GM12878 (cell line): ENCODE measurements around the gene SPINK8. TPM values are rescaled to one million over a fixed set of nuclear protein-coding genes. Genes with fewer than 3 reads are reported as not detected.
A peak's percentile ranks its signal among the peaks of the same experiment; 100 is the strongest.

ENCODE experiments used
- BHLHE40 ChIP-seq, 2 experiments: fragments of 450-650 bp in 1 of 2; IDR thresholded peaks; 2 replicates each; pipeline ENCODE4 v1.6.1; 2011 to 2017; ENCODE audit warnings: low read depth in 2 of 2, borderline replicate concordance in 1 of 2, improper control_type of control experiment in 1 of 2, low read length in 1 of 2, mild to moderate bottlenecking in 1 of 2
- BRCA1 ChIP-seq: IDR thresholded peaks from 2 replicates; pipeline ENCODE4 v1.6.1; 2011; ENCODE audit warnings: low read depth, low read length, improper control_type of control experiment
- E2F4 ChIP-seq: IDR thresholded peaks from 2 replicates; pipeline ENCODE4 v1.6.1; 2012; ENCODE audit warnings: low read depth, low read length, improper control_type of control experiment
- ELK1 ChIP-seq: IDR thresholded peaks from 2 replicates; pipeline ENCODE4 v1.6.1; 2012; ENCODE audit warnings: low read depth, low read length, improper control_type of control experiment
- FOS ChIP-seq: IDR thresholded peaks from 3 replicates; pipeline ENCODE4 v1.6.1; 2011; ENCODE audit warnings: borderline replicate concordance; ENCODE audit not compliant: insufficient read length; ENCODE audit errors: extremely low read depth
- IKZF1 ChIP-seq: fragments of 450-650 bp; conservative IDR thresholded peaks from 2 replicates; pipeline ENCODE4 v1.6.1; 2017; ENCODE audit warnings: antibody characterized with exemption, mild to moderate bottlenecking
- IKZF2 ChIP-seq, 2 experiments: fragments of 450-650 bp; IDR thresholded peaks; 2 replicates each; pipeline ENCODE4 v1.6.1; 2017; ENCODE audit warnings: mild to moderate bottlenecking in 2 of 2, moderate library complexity in 2 of 2
- NKRF ChIP-seq: fragments of 450-650 bp; conservative IDR thresholded peaks from 2 replicates; pipeline ENCODE4 v1.6.1; 2017; ENCODE audit warnings: mild to moderate bottlenecking, moderate library complexity
- NR2C2 ChIP-seq: IDR thresholded peaks from 2 replicates; pipeline ENCODE4 v1.6.1; 2011; ENCODE audit warnings: borderline replicate concordance, low read depth; ENCODE audit not compliant: control insufficient read depth, insufficient read length
- POLR2A ChIP-seq: IDR thresholded peaks from 2 replicates; pipeline ENCODE4 v1.6.1; 2011; ENCODE audit warnings: low read depth, mild to moderate bottlenecking, low read length
- POU2F2 ChIP-seq: IDR thresholded peaks from 3 replicates; pipeline ENCODE4 v1.6.1; 2011; ENCODE audit warnings: low read depth, mild to moderate bottlenecking, low read length, borderline replicate concordance
- RCOR1 ChIP-seq: conservative IDR thresholded peaks from 2 replicates; pipeline ENCODE4 v1.6.1; 2012; ENCODE audit warnings: low read depth, low read length, improper control_type of control experiment
- RFX5 ChIP-seq: IDR thresholded peaks from 2 replicates; pipeline ENCODE4 v1.6.1; 2011; ENCODE audit warnings: low read depth, low read length, improper control_type of control experiment
- SMAD5 ChIP-seq: IDR thresholded peaks from 2 replicates; pipeline ENCODE4 v1.6.1; 2016; ENCODE audit warnings: antibody characterized with exemption, low read depth
- SUZ12 ChIP-seq: fragments of 200-600 bp; sonication (generic); IDR thresholded peaks from one replicate; pipeline ENCODE4 v1.6.1; 2018; ENCODE audit warnings: antibody characterized with exemption, mild to moderate bottlenecking; ENCODE audit not compliant: unreplicated experiment
- ZNF274 ChIP-seq: IDR thresholded peaks from one replicate; pipeline ENCODE4 v1.8.0; 2011; ENCODE audit not compliant: insufficient read length, insufficient read depth
- ZSCAN29 ChIP-seq: fragments of 450-650 bp; IDR thresholded peaks from 2 replicates; pipeline ENCODE4 v1.6.1; 2017; ENCODE audit warnings: mild to moderate bottlenecking, moderate library complexity
- polyA plus RNA-seq, 11 experiments: library from polyadenylated mRNA; depleted of rRNA in 4 of 11; unstranded in 6 of 11; stranded (reverse) in 5 of 11; fragments of >200 nt; fragmentation: Nextera tagmentation in 4 of 11; fragmentation: Illumina TruSeq in 1 of 11; extraction: Ambion mirVana in 4 of 11; extraction: Trizol in 1 of 11; gene quantifications; 1 replicate in 1 of 11; 2 replicates in 10 of 11; pipeline versions ENCODE4 v1.2.1 to v1.2.3, GENCODE V29; 2011 to 2016; ENCODE audit warnings: inconsistent platforms in 2 of 11, missing spikeins in 2 of 11, low read depth in 1 of 11
- total RNA-seq, 4 experiments: library from RNA; depleted of rRNA in 3 of 4; stranded (reverse); fragments of >200 nt in 3 of 4; fragmentation: Illumina TruSeq in 1 of 4; extraction: Trizol in 1 of 4; gene quantifications; 2 replicates each; pipeline versions ENCODE4 v1.2.1 to v1.2.3, GENCODE V29; 2013 to 2021
- TF ChIP-seq, protein P1 (sequence below): fragments of 450-650 bp; IDR thresholded peaks from 2 replicates; pipeline ENCODE4 v1.6.1; 2018; ENCODE audit warnings: borderline replicate concordance, mild to moderate bottlenecking; ENCODE audit not compliant: partially characterized antibody
- TF ChIP-seq, protein P2 (sequence below): IDR thresholded peaks from 2 replicates; pipeline ENCODE4 v1.6.1; 2011; ENCODE audit warnings: mild to moderate bottlenecking, low read depth, low read length, moderate library complexity; ENCODE audit not compliant: insufficient replicate concordance
- TF ChIP-seq, protein P3 (sequence below): IDR thresholded peaks from 2 replicates; pipeline ENCODE4 v1.6.1; 2011; ENCODE audit warnings: low read depth, low read length, improper control_type of control experiment, borderline replicate concordance

The SPINK8 gene
- total and polyA plus RNA-seq, 10 of the 15 experiments (the other 5 are each of a cell fraction or from before 2014, with no cell fraction given) = not detected

DNA sequence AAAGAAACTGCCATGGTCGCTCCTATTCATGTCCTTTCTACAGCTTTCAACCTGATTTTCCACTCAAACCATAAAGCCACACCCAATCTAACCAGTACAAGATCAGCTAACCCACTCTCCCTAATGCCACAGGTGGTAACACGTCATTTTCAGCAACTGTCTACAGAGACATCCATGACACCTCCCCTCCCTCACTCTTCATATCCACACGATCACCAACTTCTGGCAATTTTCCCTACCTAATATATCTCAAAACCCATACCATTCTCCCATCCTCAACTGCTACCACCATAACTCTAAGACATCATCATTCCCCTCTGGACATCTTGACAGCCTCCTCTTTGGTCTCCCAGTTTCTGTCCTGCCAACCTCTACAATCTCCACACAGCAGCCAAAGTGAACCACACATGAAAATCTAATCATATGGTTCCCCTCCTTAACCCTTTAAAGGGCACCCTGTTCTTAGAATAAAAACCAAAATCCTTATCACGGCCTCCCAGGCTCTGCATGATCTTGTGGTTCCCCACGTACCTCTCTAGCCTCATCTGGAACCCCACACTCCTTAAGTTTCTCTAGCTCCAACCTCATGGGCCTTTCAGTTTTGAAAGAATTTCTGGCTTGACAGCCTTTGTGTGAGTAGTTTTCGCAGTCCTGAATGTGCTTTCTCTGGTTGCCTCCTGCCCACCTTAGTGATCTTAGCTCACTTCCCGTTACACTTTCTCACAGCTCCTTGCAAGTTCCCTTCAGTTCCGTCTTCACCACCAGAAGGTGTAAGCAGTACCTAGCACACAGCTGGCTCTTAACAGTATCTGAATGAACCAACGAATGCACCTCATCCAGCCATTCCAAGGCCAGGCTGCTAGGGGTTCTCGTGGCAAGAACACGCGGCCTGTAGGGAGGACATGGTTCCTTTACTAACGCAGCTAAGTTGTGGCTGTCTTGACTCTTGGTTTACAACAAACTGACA, 33.4 kb downstream of the SPINK8 start (continued):
- no peak for TF ChIP-seq RCOR1
- TF ChIP-seq IKZF2 (IDR thresholded peaks at IDR 0.05) = peak; percentile 23 to 38; a peak in 2 of 4 replicates
- TF ChIP-seq ZSCAN29 = no peak
- TF ChIP-seq, protein P1, sequence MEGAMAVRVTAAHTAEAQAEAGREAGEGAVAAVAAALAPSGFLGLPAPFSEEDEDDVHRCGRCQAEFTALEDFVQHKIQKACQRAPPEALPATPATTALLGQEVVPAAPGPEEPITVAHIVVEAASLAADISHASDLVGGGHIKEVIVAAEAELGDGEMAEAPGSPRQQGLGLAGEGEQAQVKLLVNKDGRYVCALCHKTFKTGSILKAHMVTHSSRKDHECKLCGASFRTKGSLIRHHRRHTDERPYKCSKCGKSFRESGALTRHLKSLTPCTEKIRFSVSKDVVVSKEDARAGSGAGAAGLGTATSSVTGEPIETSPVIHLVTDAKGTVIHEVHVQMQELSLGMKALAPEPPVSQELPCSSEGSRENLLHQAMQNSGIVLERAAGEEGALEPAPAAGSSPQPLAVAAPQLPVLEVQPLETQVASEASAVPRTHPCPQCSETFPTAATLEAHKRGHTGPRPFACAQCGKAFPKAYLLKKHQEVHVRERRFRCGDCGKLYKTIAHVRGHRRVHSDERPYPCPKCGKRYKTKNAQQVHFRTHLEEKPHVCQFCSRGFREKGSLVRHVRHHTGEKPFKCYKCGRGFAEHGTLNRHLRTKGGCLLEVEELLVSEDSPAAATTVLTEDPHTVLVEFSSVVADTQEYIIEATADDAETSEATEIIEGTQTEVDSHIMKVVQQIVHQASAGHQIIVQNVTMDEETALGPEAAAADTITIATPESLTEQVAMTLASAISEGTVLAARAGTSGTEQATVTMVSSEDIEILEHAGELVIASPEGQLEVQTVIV = no peak
- TF ChIP-seq E2F4 = no peak
- TF ChIP-seq IKZF1 = peak; percentile 15; the same call in 1 of the 2 replicates
- TF ChIP-seq ELK1 = no peak
- TF ChIP-seq NKRF = no peak; the same call in 1 of the 2 replicates
- TF ChIP-seq ZNF274 = no peak
- TF ChIP-seq BHLHE40 (IDR thresholded peaks at IDR 0.05; ENCODE audit: borderline replicate concordance in 1 of 2, low read depth in 2 of 2, low read length in 1 of 2) = no peak
- TF ChIP-seq, protein P2, sequence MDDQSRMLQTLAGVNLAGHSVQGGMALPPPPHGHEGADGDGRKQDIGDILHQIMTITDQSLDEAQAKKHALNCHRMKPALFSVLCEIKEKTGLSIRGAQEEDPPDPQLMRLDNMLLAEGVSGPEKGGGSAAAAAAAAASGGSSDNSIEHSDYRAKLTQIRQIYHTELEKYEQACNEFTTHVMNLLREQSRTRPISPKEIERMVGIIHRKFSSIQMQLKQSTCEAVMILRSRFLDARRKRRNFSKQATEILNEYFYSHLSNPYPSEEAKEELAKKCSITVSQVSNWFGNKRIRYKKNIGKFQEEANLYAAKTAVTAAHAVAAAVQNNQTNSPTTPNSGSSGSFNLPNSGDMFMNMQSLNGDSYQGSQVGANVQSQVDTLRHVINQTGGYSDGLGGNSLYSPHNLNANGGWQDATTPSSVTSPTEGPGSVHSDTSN = no peak
- no peak for TF ChIP-seq NR2C2
- no peak for TF ChIP-seq BRCA1
- TF ChIP-seq SMAD5 = peak; percentile 79; the same call in 1 of the 2 replicates
- no peak for TF ChIP-seq FOS
- TF ChIP-seq, protein P3, sequence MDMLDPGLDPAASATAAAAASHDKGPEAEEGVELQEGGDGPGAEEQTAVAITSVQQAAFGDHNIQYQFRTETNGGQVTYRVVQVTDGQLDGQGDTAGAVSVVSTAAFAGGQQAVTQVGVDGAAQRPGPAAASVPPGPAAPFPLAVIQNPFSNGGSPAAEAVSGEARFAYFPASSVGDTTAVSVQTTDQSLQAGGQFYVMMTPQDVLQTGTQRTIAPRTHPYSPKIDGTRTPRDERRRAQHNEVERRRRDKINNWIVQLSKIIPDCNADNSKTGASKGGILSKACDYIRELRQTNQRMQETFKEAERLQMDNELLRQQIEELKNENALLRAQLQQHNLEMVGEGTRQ = no peak
- no peak for TF ChIP-seq RFX5
- TF ChIP-seq POLR2A = peak; percentile 92
- no peak for TF ChIP-seq SUZ12
- no peak; the same call in 2 of the 3 replicates for TF ChIP-seq POU2F2
